Uterus (tissue), 4 donors: Measurements from ENCODE around the gene KCNJ10. TPM values are rescaled to one million over a fixed set of nuclear protein-coding genes. Genes with fewer than 3 reads are reported as not detected.

Source experiments
- DNase-seq, 2 donors: peaks; one replicate each; pipeline ENCODE4 v3.0.0-alpha.2; 2019 to 2020
- H3K27ac ChIP-seq, 2 donors: fragments of 200-600 bp; sonication (generic); 1 replicate in 1 of 2; 2 replicates in 1 of 2; pipeline ENCODE4 v1.5.1; 2016 to 2018
- H3K27me3 ChIP-seq, 2 donors: fragments of 200-600 bp; sonication (generic); one replicate each; pipeline ENCODE4 v1.5.1; 2018 to 2019; ENCODE audit warnings: control low read depth in 1 of 2
- H3K36me3 ChIP-seq, 2 donors: fragments of 200-600 bp; sonication (generic); one replicate each; pipeline ENCODE4 v1.5.1; 2019; ENCODE audit warnings: control low read depth in 1 of 2
- H3K4me1 ChIP-seq, 2 donors: fragments of 200-600 bp; sonication (generic); one replicate each; pipeline ENCODE4 v1.5.1; 2018 to 2019; ENCODE audit warnings: control low read depth in 1 of 2
- H3K4me3 ChIP-seq, 2 donors: fragments of 200-600 bp; sonication (generic); 1 replicate in 1 of 2; 2 replicates in 1 of 2; pipeline ENCODE4 v1.5.1; 2018 to 2019; ENCODE audit warnings: mild to moderate bottlenecking in 1 of 2
- H3K9me3 ChIP-seq, 2 donors: fragments of 200-600 bp; sonication (generic); one replicate each; pipeline ENCODE4 v1.5.1; 2019; ENCODE audit warnings: control low read depth in 1 of 2
- CTCF ChIP-seq, 4 experiments: fragments of 200-600 bp in 2 of 4; fragments of 450-650 bp in 2 of 4; sonication (generic) in 2 of 4; IDR thresholded peaks; one replicate each; pipeline ENCODE4 v1.5.1; 2016 to 2019; ENCODE audit warnings: antibody characterized with exemption in 4 of 4, mild to moderate bottlenecking in 2 of 4, moderate library complexity in 1 of 4
- POLR2A ChIP-seq, 2 donors: fragments of 450-650 bp; IDR thresholded peaks; one replicate each; pipeline ENCODE4 v1.6.1; 2016; ENCODE audit warnings: antibody characterized with exemption in 2 of 2, mild to moderate bottlenecking in 1 of 2, moderate library complexity in 1 of 2
- intact Hi-C: fragments of 100-400 bp; cut with DNase I; formaldehyde crosslinking; loops from one replicate; pipeline ENCODE4 v1.15.1; 2023; ENCODE audit warnings: low total_unique reads
- total RNA-seq, 4 donors: library from RNA; depleted of rRNA in 3 of 4; stranded (reverse); fragments of >200 nt in 3 of 4; gene quantifications; one replicate each; pipeline versions ENCODE4 v1.1.0 to v1.2.4, GENCODE V29; 2014 to 2023
- donor health status: DM: yes; HTN: yes; CAD: no.

KCNJ10 gene
- total RNA-seq, 4 donors from 2014 or later: 0.58 TPM; not detected in 3

GRCh38 chr1:160103658-160104408 lies 33.9 kb upstream of the KCNJ10 start:
- no peak overlapping the region for H3K27ac ChIP-seq
- H3K36me3 ChIP-seq: no peaks in the 10 kb centered on the region
- peaks cover 0 to 7% of the 10 kb centered on the region in 2 donors for H3K4me1 ChIP-seq
- no peak for DNase-seq
- no peak overlapping the region for H3K4me3 ChIP-seq
- intact Hi-C loops: no loop called here
- H3K9me3 ChIP-seq: no peaks in the 10 kb centered on the region
- TF ChIP-seq POLR2A (IDR thresholded peaks at IDR 0.05) (no peak), CTCF (IDR thresholded peaks at IDR 0.05) (no peak)
- no peaks in the 10 kb centered on the region for H3K27me3 ChIP-seq

GRCh38 chr1:160101717-160102522 lies 32.0 kb upstream of the KCNJ10 start:
- Histone ChIP-seq H3K27me3 (no peaks in the 10 kb centered on the region), H3K4me3 (no peak overlapping the region), H3K9me3 (no peaks in the 10 kb centered on the region), H3K36me3 (no peaks in the 10 kb centered on the region), H3K4me1 (peaks cover 7 to 10% of the 10 kb centered on the region in 2 donors), H3K27ac (no peak overlapping the region)
- intact Hi-C loops: no loop called here
- DNase-seq: no peak
- no peak for TF ChIP-seq CTCF (IDR thresholded peaks at IDR 0.05)

- peak; percentile 74 to 76 for DNase-seq
- Histone ChIP-seq H3K36me3 (no peaks in the 10 kb centered on the region), H3K4me1 (peaks cover 7 to 10% of the 10 kb centered on the region in 2 donors), H3K4me3 (no peak overlapping the region), H3K27me3 (no peaks in the 10 kb centered on the region), H3K9me3 (no peaks in the 10 kb centered on the region), H3K27ac (peak overlapping the region; percentile 19 to 38)
- intact Hi-C loops: no loop called here
- TF ChIP-seq POLR2A (IDR thresholded peaks at IDR 0.05) (peak in 1 of 2 donors; percentile 11), CTCF (IDR thresholded peaks at IDR 0.05) (peak; percentile 82 to 89 (median 88))
Measured at GRCh38 chr1:160101037-160101716, 31.2 kb upstream of the KCNJ10 start.

GRCh38 chr1:160099716-160100375 lies 29.9 kb upstream of the KCNJ10 start:
- Histone ChIP-seq H3K4me1 (peaks cover 7 to 10% of the 10 kb centered on the region in 2 donors), H3K27ac (peak overlapping the region; percentile 85 to 91), H3K27me3 (no peaks in the 10 kb centered on the region), H3K9me3 (no peaks in the 10 kb centered on the region), H3K4me3 (no peak overlapping the region), H3K36me3 (no peaks in the 10 kb centered on the region)
- no peak for DNase-seq
- TF ChIP-seq CTCF (IDR thresholded peaks at IDR 0.05) (no peak), POLR2A (IDR thresholded peaks at IDR 0.05) (no peak)
- intact Hi-C loops: loop anchor here (10.0 kb wide), 1 partner anchor 95 kb away; the partner anchor contains the start of gene CASQ1
